Measurements from ENCODE around the gene ELFN2.

GRCh38 chr22:37427135-37427710 is at the start of gene ELFN2:
- no peak for TF ChIP-seq CTCF (conservative IDR thresholded peaks at IDR 0.05; ENCODE audit: low read length)
- TF ChIP-seq EZH2phosphoT487 (IDR thresholded peaks at IDR 0.05; ENCODE audit: borderline replicate concordance, low read depth, low read length): no peak

All from OCI-LY7 (cell line).